Pancreas (tissue), 10 donors: Measurements from ENCODE around the gene GRIK5. TPM values are rescaled to one million over a fixed set of nuclear protein-coding genes. Genes with fewer than 3 reads are reported as not detected.

Source experiments
- ATAC-seq, 4 donors: fragments of 200-7000 bp; cut with Tn5 transposase; one replicate each; pipeline versions ENCODE4 v1.8.0 to v1.9.1; 2020; ENCODE audit warnings: mild to moderate bottlenecking in 4 of 4, moderate library complexity in 4 of 4
- DNase-seq, 6 donors: peaks; one replicate each; pipeline ENCODE4 v3.0.0-alpha.2; 2020
- FAIRE-seq: peaks from 2 replicates; lab custom pipeline; 2012; peaks lifted over from hg19 to GRCh38; lab: Jason Lieb, UNC
- H3K27ac ChIP-seq, 4 donors: fragments of 200-600 bp; sonication (generic); 1 replicate in 3 of 4; 2 replicates in 1 of 4; pipeline versions ENCODE4 v1.5.0 to v1.8.0; 2020
- H3K27me3 ChIP-seq, 4 donors: fragments of 200-600 bp; one replicate each; pipeline ENCODE4 v1.8.0; 2021
- H3K36me3 ChIP-seq, 3 donors: fragments of 200-600 bp; sonication (generic) in 1 of 3; one replicate each; pipeline versions ENCODE4 v1.5.0 to v1.8.0; 2020 to 2021
- H3K4me1 ChIP-seq, 3 donors: fragments of 200-600 bp; one replicate each; pipeline ENCODE4 v1.8.0; 2021
- H3K4me3 ChIP-seq, 4 donors: fragments of 200-600 bp; sonication (generic) in 2 of 4; one replicate each; pipeline versions ENCODE4 v1.5.0 to v1.8.0; 2020 to 2021
- H3K9me3 ChIP-seq, 4 donors: fragments of 200-600 bp; one replicate each; pipeline ENCODE4 v1.8.0; 2021
- CTCF ChIP-seq, 4 donors: fragments of 200-600 bp; sonication (generic) in 3 of 4; IDR thresholded peaks; one replicate each; pipeline versions ENCODE4 v1.5.0 to v1.8.0; 2021; ENCODE audit warnings: antibody characterized with exemption in 4 of 4
- WGBS, 2 donors: extraction: QIAGEN DNeasy Blood & Tissue Kit; methylation state at CpG; one replicate each; pipeline ENCODE4 v1.1.7; 2013; 5-methylcytosine and 5-hydroxymethylcytosine counted together
- intact Hi-C, 3 donors: fragments of 100-400 bp; cut with DNase I; formaldehyde crosslinking; loops; one replicate each; pipeline versions ENCODE4 v1.11.1 to v1.14.2; 2022
- polyA plus RNA-seq, 2 donors: library from polyadenylated mRNA; stranded (reverse); fragments of 200-250 nt; gene quantifications; one replicate each; pipeline ENCODE4 v1.2.3, GENCODE V29; 2013
- total RNA-seq, 6 donors: library from RNA; stranded (reverse); fragmentation: NEBNext Ultra II Directional in 4 of 6; extraction: Animal tissue kit (Norgen Biotek cat#: 25700) in 4 of 6; gene quantifications; one replicate each; pipeline versions ENCODE4 v1.2.1 to v1.2.4, GENCODE V29; 2021 to 2023
- donor health status: healthy with polysubstance abuse.
- donor health status: DM: no; HTN: no; CAD: no; lungs with moderate emphysema.
- donor health status: DM: no; HTN: no; CAD: no.
- donor health status: control.
- donor health status: control.
- donor health status: Bipolar disorder and iron deficiency.
- donor health status: DM: yes; HTN: yes; CAD: no.
- donor health status: DM: no; HTN: no; CAD: no.
- donor health status: DM: no; HTN: no; CAD: no.
- donor health status: DM: yes; HTN: yes; CAD: no.

Gene GRIK5
- total and polyA plus RNA-seq, 8 donors: 1.9 to 10.5 (median 3.4) TPM

- WGBS, 2 donors: 64 to 68% methylated on average over 28 of the region's 28 CpGs
- Histone ChIP-seq H3K4me1 (no peaks in the 10 kb centered on the region), H3K9me3 (no peaks in the 10 kb centered on the region), H3K4me3 (no peak overlapping the region), H3K36me3 (no peaks in the 10 kb centered on the region), H3K27me3 (no peaks in the 10 kb centered on the region), H3K27ac (no peak overlapping the region)
- no peak for DNase-seq
- no peak for ATAC-seq
- FAIRE-seq: no peak
- intact Hi-C loops: no loop called here
- TF ChIP-seq CTCF (IDR thresholded peaks at IDR 0.05): no peak
Observed at GRCh38 chr19:41968751-41969595, 101.0 kb downstream of the GRIK5 start.

- ATAC-seq (no peak), FAIRE-seq (no peak), DNase-seq (no peak)
- Histone ChIP-seq H3K9me3 (no peaks in the 10 kb centered on the region), H3K27ac (no peak overlapping the region), H3K27me3 (no peaks in the 10 kb centered on the region), H3K4me1 (no peaks in the 10 kb centered on the region), H3K4me3 (no peak overlapping the region), H3K36me3 (no peaks in the 10 kb centered on the region)
- no peak for TF ChIP-seq CTCF (IDR thresholded peaks at IDR 0.05)
- WGBS, 2 donors: 52 to 59% methylated on average over 26 of the region's 26 CpGs
- intact Hi-C loops: no loop called here
Observed at GRCh38 chr19:41967054-41967783, 102.8 kb downstream of the GRIK5 start.

DNA sequence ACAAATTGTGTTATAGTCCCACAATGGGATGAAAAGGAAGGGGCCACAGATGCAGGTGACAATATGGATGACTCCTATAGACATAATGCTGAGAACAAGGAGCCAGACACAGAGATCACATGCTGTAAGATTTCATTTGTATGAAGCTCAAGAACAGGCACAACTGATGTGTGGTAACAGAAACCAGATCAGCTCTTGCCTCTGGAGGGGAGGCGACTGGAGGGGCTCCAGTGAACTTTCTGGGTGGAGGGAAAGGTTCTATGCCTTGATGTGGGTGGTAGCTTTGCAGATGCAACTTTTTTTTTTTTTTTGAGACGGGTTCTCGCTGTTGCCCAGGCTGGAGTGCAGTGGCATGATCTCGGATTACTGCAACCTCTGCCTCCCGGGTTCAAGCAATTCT is 104.9 kb downstream of the GRIK5 start:
- intact Hi-C loops: no loop called here
- no peaks in the 10 kb centered on the region for H3K27me3 ChIP-seq
- no peaks in the 10 kb centered on the region for H3K4me1 ChIP-seq
- DNase-seq (no peak), FAIRE-seq (no peak), ATAC-seq (no peak)
- no peak overlapping the region for H3K27ac ChIP-seq
- no peak overlapping the region for H3K4me3 ChIP-seq
- no peaks in the 10 kb centered on the region for H3K9me3 ChIP-seq
- TF ChIP-seq CTCF (IDR thresholded peaks at IDR 0.05): no peak
- WGBS, 2 donors: 44 to 57% methylated on average over 5 of the region's 5 CpGs
- H3K36me3 ChIP-seq: no peaks in the 10 kb centered on the region

- intact Hi-C loops: no loop called here
- H3K36me3 ChIP-seq: no peaks in the 10 kb centered on the region
- no peak for TF ChIP-seq CTCF (IDR thresholded peaks at IDR 0.05)
- WGBS, 2 donors: 89 to 96% methylated on average over 5 of the region's 5 CpGs
- peaks cover 0 to 4% (median 0%) of the 10 kb centered on the region in 3 donors for H3K4me1 ChIP-seq
- H3K27me3 ChIP-seq: no peaks in the 10 kb centered on the region
- H3K27ac ChIP-seq: no peak overlapping the region
- H3K9me3 ChIP-seq: no peaks in the 10 kb centered on the region
- DNase-seq (no peak), FAIRE-seq (no peak), ATAC-seq (no peak)
- H3K4me3 ChIP-seq: no peak overlapping the region
Observed at GRCh38 chr19:41960973-41961372, 109.0 kb downstream of the GRIK5 start.
